Measurements from ENCODE around the gene GALNT17.

The GALNT17 gene

GRCh38 chr7:71541707-71542353, 409.9 kb downstream of the GALNT17 start:
- no peak for TF ChIP-seq CTCF (conservative IDR thresholded peaks at IDR 0.05; ENCODE audit: low read depth)
- no peak overlapping the region for H3K27ac ChIP-seq
- POLR2A ChIA-PET (ENCODE audit: low non-redundant PET), result no interaction called here
- CTCF ChIA-PET, result no interaction called here
- DNase-seq (ENCODE audit: low spot score), result no peak

GRCh38 chr7:71543396-71543795, 411.5 kb downstream of the GALNT17 start:
- POLR2A ChIA-PET (ENCODE audit: low non-redundant PET), result no interaction called here
- TF ChIP-seq CTCF (conservative IDR thresholded peaks at IDR 0.05; ENCODE audit: low read depth), result no peak
- no peak for DNase-seq (ENCODE audit: low spot score)
- no peak overlapping the region for H3K27ac ChIP-seq
- CTCF ChIA-PET, result no interaction called here

GRCh38 chr7:71544816-71545215, 412.9 kb downstream of the GALNT17 start:
- no peak overlapping the region for H3K27ac ChIP-seq
- no peak for DNase-seq (ENCODE audit: low spot score)
- ChIA-PET CTCF (interaction anchor here (0.7 kb wide), 1 partner anchor 518 kb away, joined by 3 read pairs; no protein-coding TSS in a partner anchor), POLR2A (ENCODE audit: low non-redundant PET) (no interaction called here)
- TF ChIP-seq CTCF (conservative IDR thresholded peaks at IDR 0.05; ENCODE audit: low read depth), result no peak

- no peak for DNase-seq (ENCODE audit: low spot score)
- ChIA-PET POLR2A (ENCODE audit: low non-redundant PET) (no interaction called here), CTCF (no interaction called here)
- TF ChIP-seq CTCF (conservative IDR thresholded peaks at IDR 0.05; ENCODE audit: low read depth), result no peak
- no peak overlapping the region for H3K27ac ChIP-seq
Observed at GRCh38 chr7:71547426-71547825, 415.5 kb downstream of the GALNT17 start.

- no peak for DNase-seq (ENCODE audit: low spot score)
- ChIA-PET POLR2A (ENCODE audit: low non-redundant PET) (no interaction called here), CTCF (no interaction called here)
- H3K27ac ChIP-seq, result no peak overlapping the region
- TF ChIP-seq CTCF (conservative IDR thresholded peaks at IDR 0.05; ENCODE audit: low read depth), result no peak
Observed at GRCh38 chr7:71548746-71549145, 416.8 kb downstream of the GALNT17 start.

- ChIA-PET CTCF (no interaction called here), POLR2A (ENCODE audit: low non-redundant PET) (no interaction called here)
- no peak overlapping the region for H3K27ac ChIP-seq
- TF ChIP-seq CTCF (conservative IDR thresholded peaks at IDR 0.05; ENCODE audit: low read depth), result no peak
- no peak for DNase-seq (ENCODE audit: low spot score)
Observed at GRCh38 chr7:71553306-71553705, 421.4 kb downstream of the GALNT17 start.

Measured in RWPE1 (cell line).